ENCODE results near the gene NPFF. TPM values are rescaled to one million over a fixed set of nuclear protein-coding genes. Genes with fewer than 3 reads are reported as not detected.
A peak's percentile ranks its signal among the peaks of the same experiment; 100 is the strongest.

The NPFF gene
- total RNA-seq, 1 experiment from 2014 or later = not detected

GRCh38 chr12:53476769-53477209 lies 30.5 kb downstream of the NPFF start:
- no peak for DNase-seq
- intact Hi-C loops (cut with micrococcal nuclease; ENCODE audit: unreplicated experiment) = no loop called here
- no peaks in the 10 kb centered on the region for H3K4me1 ChIP-seq (replicated peaks; ENCODE audit: insufficient read depth)
- no peaks in the 10 kb centered on the region for H3K9me2 ChIP-seq (ENCODE audit: insufficient read depth)
- H3K27me3 ChIP-seq (ENCODE audit: insufficient read depth, low read depth) = no peaks in the 10 kb centered on the region
- H4K20me1 ChIP-seq (ENCODE audit: insufficient read depth) = peaks cover 93% of the 10 kb centered on the region
- H3K27ac ChIP-seq = no peak overlapping the region
- TF ChIP-seq EZH2 (IDR thresholded peaks at IDR 0.05; ENCODE audit: low read depth) (no peak), CTCF (conservative IDR thresholded peaks at IDR 0.05) (peak; percentile 55; the same call in 1 of the 2 replicates)
- peaks cover 33% of the 10 kb centered on the region for H3K79me2 ChIP-seq (ENCODE audit: low read depth)
- peaks cover 97% of the 10 kb centered on the region for H3F3A ChIP-seq (ENCODE audit: insufficient read depth, low read depth)
- POLR2A ChIA-PET (ENCODE audit: unreplicated experiment) = interaction anchor here (0.6 kb wide), 2 partner anchors 9 to 152 kb away, joined by 5 to 16 read pairs; no protein-coding TSS in a partner anchor
- CTCF ChIA-PET = interaction anchor here (1.4 kb wide), 1 partner anchor 156 kb away, joined by 3 read pairs; no protein-coding TSS in a partner anchor
- peaks cover 72% of the 10 kb centered on the region for H3K36me3 ChIP-seq (ENCODE audit: low read depth)
- no peak overlapping the region for H3K4me2 ChIP-seq
- no peaks in the 10 kb centered on the region for H3K9me3 ChIP-seq (ENCODE audit: insufficient read depth, low read depth)
- no TSS peak for BruUV-seq (replicated peaks)
- no peak overlapping the region for H3K4me3 ChIP-seq
- no peak overlapping the region for H2AFZ ChIP-seq

- H2AFZ ChIP-seq = no peak overlapping the region
- no peaks in the 10 kb centered on the region for H3K4me1 ChIP-seq (replicated peaks; ENCODE audit: insufficient read depth)
- H3K4me2 ChIP-seq = no peak overlapping the region
- H3K4me3 ChIP-seq = no peak overlapping the region
- TF ChIP-seq EZH2 (IDR thresholded peaks at IDR 0.05; ENCODE audit: low read depth) (no peak), CTCF (conservative IDR thresholded peaks at IDR 0.05) (no peak)
- BruUV-seq (replicated peaks) = no TSS peak
- H4K20me1 ChIP-seq (ENCODE audit: insufficient read depth) = peaks cover 94% of the 10 kb centered on the region
- no peak for DNase-seq
- peaks cover 77% of the 10 kb centered on the region for H3K36me3 ChIP-seq (ENCODE audit: low read depth)
- peaks cover 42% of the 10 kb centered on the region for H3K79me2 ChIP-seq (ENCODE audit: low read depth)
- no peaks in the 10 kb centered on the region for H3K27me3 ChIP-seq (ENCODE audit: insufficient read depth, low read depth)
- peaks cover 96% of the 10 kb centered on the region for H3F3A ChIP-seq (ENCODE audit: insufficient read depth, low read depth)
- ChIA-PET CTCF (no interaction called here), POLR2A (ENCODE audit: unreplicated experiment) (interaction anchor here (0.6 kb wide), 2 partner anchors 18 to 1050 kb away, joined by 4 to 6 read pairs; no protein-coding TSS in a partner anchor)
- H3K9me3 ChIP-seq (ENCODE audit: insufficient read depth, low read depth) = no peaks in the 10 kb centered on the region
- no peaks in the 10 kb centered on the region for H3K9me2 ChIP-seq (ENCODE audit: insufficient read depth)
- H3K27ac ChIP-seq = no peak overlapping the region
- intact Hi-C loops (cut with micrococcal nuclease; ENCODE audit: unreplicated experiment) = no loop called here
These were observed 32.5 kb downstream of the NPFF start for GRCh38 chr12:53474819-53475218.

- peaks cover 98% of the 10 kb centered on the region for H3F3A ChIP-seq (ENCODE audit: insufficient read depth, low read depth)
- ChIA-PET CTCF (no interaction called here), POLR2A (ENCODE audit: unreplicated experiment) (no interaction called here)
- H3K4me2 ChIP-seq = no peak overlapping the region
- intact Hi-C loops (cut with micrococcal nuclease; ENCODE audit: unreplicated experiment) = no loop called here
- no peak overlapping the region for H3K4me3 ChIP-seq
- DNase-seq = no peak
- no TSS peak for BruUV-seq (replicated peaks)
- peaks cover 94% of the 10 kb centered on the region for H4K20me1 ChIP-seq (ENCODE audit: insufficient read depth)
- H3K79me2 ChIP-seq (ENCODE audit: low read depth) = peaks cover 38% of the 10 kb centered on the region
- H3K36me3 ChIP-seq (ENCODE audit: low read depth) = peaks cover 77% of the 10 kb centered on the region
- H3K27me3 ChIP-seq (ENCODE audit: insufficient read depth, low read depth) = no peaks in the 10 kb centered on the region
- no peak overlapping the region for H3K27ac ChIP-seq
- H3K4me1 ChIP-seq (replicated peaks; ENCODE audit: insufficient read depth) = no peaks in the 10 kb centered on the region
- no peak for TF ChIP-seq EZH2 (IDR thresholded peaks at IDR 0.05; ENCODE audit: low read depth)
- TF ChIP-seq CTCF (conservative IDR thresholded peaks at IDR 0.05) = no peak
- no peaks in the 10 kb centered on the region for H3K9me2 ChIP-seq (ENCODE audit: insufficient read depth)
- H2AFZ ChIP-seq = no peak overlapping the region
- no peaks in the 10 kb centered on the region for H3K9me3 ChIP-seq (ENCODE audit: insufficient read depth, low read depth)
These were observed 33.2 kb downstream of the NPFF start for GRCh38 chr12:53474077-53474476.

Data from PC-9 (cell line).